ENCODE results near the gene NCBP3.

DNA sequence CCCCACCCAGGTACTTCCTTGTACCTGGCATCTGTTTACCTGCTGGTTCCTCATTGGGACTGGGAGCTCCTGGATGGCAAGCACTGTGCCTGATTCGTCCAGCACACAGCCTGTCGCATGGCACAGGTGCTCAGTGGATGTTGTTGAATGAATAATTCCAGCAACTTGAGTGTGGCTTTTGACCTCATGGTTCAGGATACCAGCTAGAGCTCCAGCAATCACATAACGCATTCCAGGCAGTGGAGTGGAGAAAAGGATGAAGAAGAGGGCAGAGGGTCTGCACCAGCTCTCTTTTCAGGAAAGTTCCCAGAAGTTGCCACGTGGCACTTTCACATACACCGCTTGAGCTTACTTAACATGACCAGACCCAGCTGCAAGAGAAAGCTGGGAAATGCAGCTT is 48.1 kb upstream of the NCBP3 start:
- TF ChIP-seq, protein P1, sequence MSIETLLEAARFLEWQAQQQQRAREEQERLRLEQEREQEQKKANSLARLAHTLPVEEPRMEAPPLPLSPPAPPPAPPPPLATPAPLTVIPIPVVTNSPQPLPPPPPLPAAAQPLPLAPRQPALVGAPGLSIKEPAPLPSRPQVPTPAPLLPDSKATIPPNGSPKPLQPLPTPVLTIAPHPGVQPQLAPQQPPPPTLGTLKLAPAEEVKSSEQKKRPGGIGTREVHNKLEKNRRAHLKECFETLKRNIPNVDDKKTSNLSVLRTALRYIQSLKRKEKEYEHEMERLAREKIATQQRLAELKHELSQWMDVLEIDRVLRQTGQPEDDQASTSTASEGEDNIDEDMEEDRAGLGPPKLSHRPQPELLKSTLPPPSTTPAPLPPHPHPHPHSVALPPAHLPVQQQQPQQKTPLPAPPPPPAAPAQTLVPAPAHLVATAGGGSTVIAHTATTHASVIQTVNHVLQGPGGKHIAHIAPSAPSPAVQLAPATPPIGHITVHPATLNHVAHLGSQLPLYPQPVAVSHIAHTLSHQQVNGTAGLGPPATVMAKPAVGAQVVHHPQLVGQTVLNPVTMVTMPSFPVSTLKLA (conservative IDR thresholded peaks at IDR 0.05): no peak
- TF ChIP-seq ZC3H11A (IDR thresholded peaks at IDR 0.05; ENCODE audit: low read depth, low read length): no peak
- TF ChIP-seq RBFOX2 (IDR thresholded peaks at IDR 0.05; ENCODE audit: low read depth, low read length): no peak
